Small intestine (tissue), 7 donors: ENCODE data around the gene CDCP1. TPM values are rescaled to one million over a fixed set of nuclear protein-coding genes. Genes with fewer than 3 reads are reported as not detected.

Source experiments
- DNase-seq, 2 donors: peaks; one replicate each; pipeline versions ENCODE4 v3.0.0 to v3.0.0-alpha.2; 2013
- FAIRE-seq: peaks from 2 replicates; lab custom pipeline; 2012; peaks lifted over from hg19 to GRCh38; lab: Jason Lieb, UNC
- H3K27ac ChIP-seq, 3 donors: one replicate each; pipeline ENCODE4 v1.5.1; 2013; ENCODE audit warnings: low read length in 2 of 3, mild to moderate bottlenecking in 2 of 3, control low read depth in 1 of 3, inconsistent platforms in 1 of 3, low read depth in 1 of 3, moderate library complexity in 1 of 3
- H3K27me3 ChIP-seq, 3 donors: one replicate each; pipeline ENCODE4 v1.6.1; 2013; ENCODE audit warnings: low read length in 3 of 3, inconsistent platforms in 1 of 3; ENCODE audit not compliant: control insufficient read depth in 3 of 3, insufficient read depth in 3 of 3
- H3K36me3 ChIP-seq, 3 donors: one replicate each; pipeline ENCODE4 v1.6.1; 2013; ENCODE audit warnings: low read length in 3 of 3, inconsistent platforms in 1 of 3, low read depth in 1 of 3, mild to moderate bottlenecking in 1 of 3, moderate library complexity in 1 of 3; ENCODE audit not compliant: control insufficient read depth in 3 of 3, insufficient read depth in 2 of 3
- H3K4me1 ChIP-seq, 3 donors: one replicate each; pipeline ENCODE4 v1.6.1; 2013; ENCODE audit warnings: low read length in 2 of 3, inconsistent platforms in 1 of 3, low read depth in 1 of 3, mild to moderate bottlenecking in 1 of 3, moderate library complexity in 1 of 3; ENCODE audit not compliant: control insufficient read depth in 3 of 3, insufficient read depth in 2 of 3
- H3K4me3 ChIP-seq, 3 donors: one replicate each; pipeline ENCODE4 v1.5.1; 2013; ENCODE audit warnings: low read length in 3 of 3, control low read depth in 1 of 3, inconsistent platforms in 1 of 3, low read depth in 1 of 3, mild to moderate bottlenecking in 1 of 3, moderate library complexity in 1 of 3
- H3K9me3 ChIP-seq, 2 donors: one replicate each; pipeline ENCODE4 v1.6.1; 2013; ENCODE audit warnings: low read depth in 1 of 2, low read length in 1 of 2; ENCODE audit not compliant: control insufficient read depth in 2 of 2, insufficient read depth in 1 of 2
- WGBS, 3 donors: extraction: QIAGEN DNeasy Blood & Tissue Kit; methylation state at CpG; one replicate each; pipeline ENCODE4 v1.1.7; 2013; 5-methylcytosine and 5-hydroxymethylcytosine counted together
- polyA plus RNA-seq, 4 donors: library from polyadenylated mRNA; stranded (reverse) in 3 of 4; unstranded in 1 of 4; fragments of 200-250 nt in 3 of 4; fragments of 120-200 nt in 1 of 4; gene quantifications; one replicate each; pipeline versions ENCODE4 v1.2.1 to v1.2.3, GENCODE V29; 2013
- donor health status: healthy with polysubstance abuse.
- donor health status: control.
- donor health status: control.
- donor health status: Bipolar disorder and iron deficiency.
- donor health status: healthy.

CDCP1 gene
- polyA plus RNA-seq, 4 donors, result 8.4 to 30.6 (median 12.6) TPM

- peaks cover 0 to 13% (median 0%) of the 10 kb centered on the region in 3 donors for H3K4me1 ChIP-seq
- no peak for FAIRE-seq
Measured at GRCh38 chr3:45179163-45179562, 33.0 kb upstream of the CDCP1 start.

GRCh38 chr3:45178183-45179023, 32.2 kb upstream of the CDCP1 start:
- 51 to 79% (median 62%) methylated on average over 13 of the region's 13 CpGs for WGBS, 3 donors
- no peaks in the 10 kb centered on the region for H3K9me3 ChIP-seq
- H3K27me3 ChIP-seq, result no peaks in the 10 kb centered on the region
- peaks cover 0 to 11% (median 0%) of the 10 kb centered on the region in 3 donors for H3K4me1 ChIP-seq
- H3K27ac ChIP-seq, result no peak overlapping the region
- FAIRE-seq, result no peak
- no peaks in the 10 kb centered on the region for H3K36me3 ChIP-seq
- DNase-seq, result no peak
- H3K4me3 ChIP-seq, result no peak overlapping the region

More at GRCh38 chr3:45179163-45179562, 33.0 kb upstream of the CDCP1 start:
- Histone ChIP-seq H3K9me3 (no peaks in the 10 kb centered on the region), H3K27me3 (no peaks in the 10 kb centered on the region), H3K27ac (no peak overlapping the region), H3K36me3 (no peaks in the 10 kb centered on the region), H3K4me3 (no peak overlapping the region)
- DNase-seq, result no peak
- WGBS, 3 donors, result 79 to 92% (median 86%) methylated on average over 3 of the region's 3 CpGs

GRCh38 chr3:45176912-45177311, 30.7 kb upstream of the CDCP1 start:
- no peaks in the 10 kb centered on the region for H3K36me3 ChIP-seq
- H3K4me3 ChIP-seq, result no peak overlapping the region
- DNase-seq, result no peak
- no peaks in the 10 kb centered on the region for H3K27me3 ChIP-seq
- H3K27ac ChIP-seq, result no peak overlapping the region
- no peaks in the 10 kb centered on the region for H3K4me1 ChIP-seq
- no peak for FAIRE-seq
- WGBS, 3 donors, result 12 to 63% (median 26%) methylated on average over 4 of the region's 4 CpGs
- H3K9me3 ChIP-seq, result no peaks in the 10 kb centered on the region

- DNase-seq (no peak), FAIRE-seq (no peak)
- no peaks in the 10 kb centered on the region for H3K36me3 ChIP-seq
- peaks cover 0 to 10% (median 0%) of the 10 kb centered on the region in 3 donors for H3K4me1 ChIP-seq
- no peak overlapping the region for H3K27ac ChIP-seq
- no peaks in the 10 kb centered on the region for H3K27me3 ChIP-seq
- 55 to 71% (median 56%) methylated on average over 2 of the region's 2 CpGs for WGBS, 3 donors
- no peak overlapping the region for H3K4me3 ChIP-seq
- H3K9me3 ChIP-seq, result no peaks in the 10 kb centered on the region
Measured at GRCh38 chr3:45174234-45174633, 28.1 kb upstream of the CDCP1 start.

GRCh38 chr3:45173776-45174175, 27.6 kb upstream of the CDCP1 start:
- WGBS, 3 donors, result 86 to 100% (median 91%) methylated on average over 1 of the region's 1 CpG
- H3K4me3 ChIP-seq, result no peak overlapping the region
- FAIRE-seq (no peak), DNase-seq (no peak)
- H3K9me3 ChIP-seq, result no peaks in the 10 kb centered on the region
- no peaks in the 10 kb centered on the region for H3K36me3 ChIP-seq
- H3K4me1 ChIP-seq, result peaks cover 0 to 11% (median 0%) of the 10 kb centered on the region in 3 donors
- no peak overlapping the region for H3K27ac ChIP-seq
- H3K27me3 ChIP-seq, result no peaks in the 10 kb centered on the region

- no peaks in the 10 kb centered on the region for H3K36me3 ChIP-seq
- WGBS, 3 donors, result 72 to 94% (median 78%) methylated on average over 3 to 4 of the region's 4 CpGs
- no peak overlapping the region for H3K4me3 ChIP-seq
- H3K27me3 ChIP-seq, result no peaks in the 10 kb centered on the region
- H3K27ac ChIP-seq, result no peak overlapping the region
- DNase-seq, result no peak
- FAIRE-seq, result no peak
- no peaks in the 10 kb centered on the region for H3K9me3 ChIP-seq
- peaks cover 0 to 33% (median 0%) of the 10 kb centered on the region in 3 donors for H3K4me1 ChIP-seq
Measured at GRCh38 chr3:45171283-45171682, 25.1 kb upstream of the CDCP1 start.

- no peaks in the 10 kb centered on the region for H3K36me3 ChIP-seq
- FAIRE-seq (no peak), DNase-seq (no peak)
- H3K9me3 ChIP-seq, result peaks cover 0 to 8% of the 10 kb centered on the region in 2 donors
- no peaks in the 10 kb centered on the region for H3K27me3 ChIP-seq
- WGBS, 3 donors, result 32 to 45% (median 37%) methylated on average over 3 of the region's 3 CpGs
- H3K27ac ChIP-seq, result no peak overlapping the region
- H3K4me1 ChIP-seq, result peaks cover 0 to 33% (median 0%) of the 10 kb centered on the region in 3 donors
- no peak overlapping the region for H3K4me3 ChIP-seq
Measured at GRCh38 chr3:45170096-45170495, 23.9 kb upstream of the CDCP1 start.

- no peaks in the 10 kb centered on the region for H3K27me3 ChIP-seq
- no peaks in the 10 kb centered on the region for H3K36me3 ChIP-seq
- FAIRE-seq (no peak), DNase-seq (peak; percentile 41 to 77)
- peaks cover 0 to 33% (median 0%) of the 10 kb centered on the region in 3 donors for H3K4me1 ChIP-seq
- H3K27ac ChIP-seq, result peak overlapping the region in 1 of 3 donors; percentile 11
- H3K9me3 ChIP-seq, result peaks cover 0 to 8% of the 10 kb centered on the region in 2 donors
- 76 to 83% (median 81%) methylated on average over 12 of the region's 12 CpGs for WGBS, 3 donors
- no peak overlapping the region for H3K4me3 ChIP-seq
Measured at GRCh38 chr3:45169125-45169904, 23.1 kb upstream of the CDCP1 start.
